HepG2 (cell line): ENCODE measurements around the gene RHBDL1. TPM values are rescaled to one million over a fixed set of nuclear protein-coding genes. Genes with fewer than 3 reads are reported as not detected.

Experiments used
- ATAC-seq: fragments of 200-7000 bp; cut with Tn5 transposase; 3 replicates; pipeline ENCODE4 v1.9.1; 2020; ENCODE audit warnings: mild to moderate bottlenecking, moderate library complexity
- BruUV-seq: library from RNA; stranded (reverse); fragments of 400-500 nt; replicated peaks from 2 replicates; lab custom pipeline; 2021; lab: Mats Ljungman, UMichigan
- CTCF ChIA-PET: fragments of 300-600 bp; formaldehyde crosslinking; extraction: SDS; loops from one replicate; lab custom pipeline; 2021; ENCODE audit warnings: low total read pairs, inconsistent platforms, low intra/inter-chr PET ratio; lab: Yijun Ruan, JAX
- POLR2A ChIA-PET: fragments of 350-600 bp; sonication (Branson Sonifier 250); formaldehyde crosslinking; loops from one replicate; lab custom pipeline; 2020; ENCODE audit warnings: antibody characterized with exemption, inconsistent platforms; lab: Yijun Ruan, JAX
- DNase-seq: peaks from one replicate; pipeline ENCODE4 v3.0.0-alpha.2; 2015; ENCODE audit warnings: low spot score
- FAIRE-seq: peaks from 3 replicates; lab custom pipeline; 2011; peaks lifted over from hg19 to GRCh38; lab: Jason Lieb, UNC
- H2AFZ ChIP-seq: one replicate; pipeline ENCODE4 v1.6.1; 2011; ENCODE audit warnings: low read length, inconsistent platforms
- H3K27ac ChIP-seq: fragments of 300-600 bp; 3 replicates; pipeline ENCODE4 v1.8.0; 2011; ENCODE audit warnings: mixed run types, mild to moderate bottlenecking, mixed read lengths, low read length, inconsistent platforms; ENCODE audit not compliant: insufficient read depth; ENCODE audit errors: extremely low read length
- H3K27me3 ChIP-seq, 2 experiments: fragments of 200-600 bp in 1 of 2; 2 replicates in 1 of 2; 3 replicates in 1 of 2; pipeline versions ENCODE4 v1.6.0 to v1.8.0; 2011; ENCODE audit warnings: low read length in 2 of 2, mild to moderate bottlenecking in 2 of 2, moderate library complexity in 2 of 2, inconsistent platforms in 1 of 2; ENCODE audit not compliant: insufficient read depth in 2 of 2, control insufficient read depth in 1 of 2
- H3K36me3 ChIP-seq, 2 experiments: fragments of 200-600 bp in 1 of 2; replicated peaks in 1 of 2; 2 replicates in 1 of 2; 3 replicates in 1 of 2; pipeline versions ENCODE4 v1.5.1 to v1.8.0; 2011; ENCODE audit warnings: low read length in 2 of 2, inconsistent platforms in 1 of 2; ENCODE audit not compliant: insufficient read depth in 2 of 2, control insufficient read depth in 1 of 2
- H3K4me1 ChIP-seq: 2 replicates; pipeline ENCODE4 v1.5.1; 2012; ENCODE audit warnings: low read length, inconsistent platforms; ENCODE audit not compliant: insufficient read depth
- H3K4me2 ChIP-seq: 2 replicates; pipeline ENCODE4 v1.6.0; 2011; ENCODE audit warnings: low read depth, low read length, inconsistent platforms
- H3K4me3 ChIP-seq, 3 experiments: fragments of 200-600 bp in 1 of 3; sonication (generic), shearing (Covaris generic) in 1 of 3; replicated peaks in 1 of 3; 2 replicates each; pipeline ENCODE4 v1.5.1; 2011 to 2016; ENCODE audit warnings: low read length in 3 of 3, inconsistent platforms in 2 of 3, low read depth in 2 of 3, mild to moderate bottlenecking in 2 of 3, control low read depth in 1 of 3, mixed read lengths in 1 of 3; ENCODE audit not compliant: insufficient read depth in 1 of 3
- H3K79me2 ChIP-seq: one replicate; pipeline ENCODE4 v1.6.1; 2011; ENCODE audit warnings: low read length, inconsistent platforms; ENCODE audit not compliant: insufficient read depth
- H3K9ac ChIP-seq: 2 replicates; pipeline ENCODE4 v1.6.0; 2011; ENCODE audit warnings: mild to moderate bottlenecking, low read depth, low read length, inconsistent platforms; ENCODE audit not compliant: insufficient read depth
- H3K9me3 ChIP-seq: 2 replicates; pipeline ENCODE4 v1.5.1; 2012; ENCODE audit warnings: mild to moderate bottlenecking, low read length
- H4K20me1 ChIP-seq: 2 replicates; pipeline ENCODE4 v1.6.0; 2011; ENCODE audit warnings: inconsistent platforms, mild to moderate bottlenecking, low read length, moderate library complexity; ENCODE audit not compliant: insufficient read depth
- AGO2 ChIP-seq: fragments of 200-400 bp; formaldehyde crosslinking; optimal IDR thresholded peaks from 2 replicates; pipeline ENCODE3; 2017; ENCODE audit warnings: mild to moderate bottlenecking, low read depth, low read length, moderate library complexity
- ATF5 ChIP-seq: sonication (generic); formaldehyde crosslinking; IDR thresholded peaks from 2 replicates; pipeline ENCODE4 v1.4.0; 2020; ENCODE audit warnings: mild to moderate bottlenecking, low read depth, missing genetic modification reagents
- GLI4 ChIP-seq: sonication (generic); formaldehyde crosslinking; IDR thresholded peaks from 2 replicates; pipeline ENCODE4 v1.5.1; 2020; ENCODE audit warnings: missing genetic modification reagents, mild to moderate bottlenecking, moderate library complexity, borderline replicate concordance
- MTERF4 ChIP-seq: sonication (generic); formaldehyde crosslinking; IDR thresholded peaks from 2 replicates; pipeline ENCODE4 v1.8.0; 2023; ENCODE audit warnings: mild to moderate bottlenecking, missing genetic modification reagents
- RBFOX2 ChIP-seq: fragments of 200-400 bp; formaldehyde crosslinking; IDR thresholded peaks from 2 replicates; pipeline ENCODE4 v1.6.1; 2017; ENCODE audit warnings: low read depth, mild to moderate bottlenecking, low read length
- TAF15 ChIP-seq: fragments of 200-400 bp; formaldehyde crosslinking; IDR thresholded peaks from one replicate; pipeline ENCODE4 v1.6.1; 2018; ENCODE audit warnings: mild to moderate bottlenecking, low read depth, low read length; ENCODE audit not compliant: poor library complexity, severe bottlenecking
- ZNF781 ChIP-seq: sonication (generic); formaldehyde crosslinking; IDR thresholded peaks from 2 replicates; pipeline ENCODE4 v1.5.1; 2020; ENCODE audit warnings: borderline replicate concordance, mild to moderate bottlenecking, missing genetic modification reagents; ENCODE audit errors: not compliant biosample characterization
- ZSCAN9 ChIP-seq: IDR thresholded peaks from 2 replicates; pipeline ENCODE4 v1.6.1; 2016; ENCODE audit warnings: borderline replicate concordance
- WGBS: methylation state at CpG from one replicate; pipeline ENCODE4 v1.1.6; 2017; ENCODE audit warnings: low lambda C conversion rate; 5-methylcytosine and 5-hydroxymethylcytosine counted together
- in situ Hi-C: cut with HindIII; loops from 2 replicates; pipeline ENCODE4 v1.10.0; 2017; ENCODE audit warnings: low pct_unique_long_range_greater_than_20kb; ENCODE audit not compliant: extremely low pct_ligation_motif_present
- intact Hi-C: fragments of 100-400 bp; cut with micrococcal nuclease; formaldehyde crosslinking; loops from one replicate; pipeline ENCODE4 v1.10.0; 2022; ENCODE audit not compliant: unreplicated experiment
- polyA plus RNA-seq, 8 experiments: library from polyadenylated mRNA; depleted of rRNA in 3 of 8; stranded (reverse) in 7 of 8; unstranded in 1 of 8; fragments of >200 nt; fragmentation: Illumina TruSeq in 4 of 8; extraction: Trizol in 4 of 8; gene quantifications; 2 replicates each; pipeline versions ENCODE4 v1.2.1 to v1.2.3, GENCODE V29; 2011 to 2016; ENCODE audit warnings: low read depth in 4 of 8, missing spikeins in 1 of 8, mixed read lengths in 1 of 8; ENCODE audit not compliant: insufficient read depth in 1 of 8
- total RNA-seq, 5 experiments: library from RNA; depleted of rRNA; stranded (reverse); fragments of >200 nt; fragmentation: Illumina TruSeq; extraction: Trizol; gene quantifications; 2 replicates each; pipeline ENCODE4 v1.2.3, GENCODE V29; 2016; ENCODE audit warnings: low read depth in 1 of 5

RHBDL1 gene
- total and polyA plus RNA-seq, 2 of the 13 experiments (the other 11 are each of a cell fraction or from before 2014, with no cell fraction given), result 1.8 to 3.8 TPM

- CTCF ChIA-PET, result no interaction called here
- Histone ChIP-seq H3K27me3 (no peaks in the 10 kb centered on the region), H3K4me3 (no peak overlapping the region), H3K4me1 (peaks cover 36% of the 10 kb centered on the region), H3K36me3 (peaks cover 22 to 42% of the 10 kb centered on the region in 2 experiments; a peak in 4 of 5 replicates), H3K79me2 (peaks cover 17% of the 10 kb centered on the region), H4K20me1 (no peaks in the 10 kb centered on the region), H2AFZ (no peak overlapping the region), H3K4me2 (no peak overlapping the region), H3K9me3 (no peaks in the 10 kb centered on the region), H3K9ac (no peak overlapping the region), H3K27ac (no peak overlapping the region)
- in situ Hi-C loops, result no loop called here
- 92% methylated on average over 5 of the region's 19 CpGs for WGBS
- no peak for ATAC-seq
- no peak for FAIRE-seq
- TF ChIP-seq ZSCAN9 (CRISPR knock-in tag), result no peak
- no peak for TF ChIP-seq GLI4 (CRISPR knock-in tag)
- TF ChIP-seq TAF15, result no peak
- no peak for TF ChIP-seq MTERF4 (CRISPR knock-in tag)
- TF ChIP-seq RBFOX2, result peak; percentile 48; the same call in 1 of the 2 replicates
- TF ChIP-seq ZNF781 (CRISPR knock-in tag), result no peak
- TF ChIP-seq AGO2, result peak; percentile 19
- no peak for TF ChIP-seq ATF5 (CRISPR knock-in tag)
- BruUV-seq, result no TSS peak
- intact Hi-C loops, result no loop called here
- DNase-seq, result no peak
- POLR2A ChIA-PET, result interaction anchor here (0.6 kb wide), 1 partner anchor 36 kb away, joined by 3 read pairs; the partner anchor contains the start of gene METTL26
Observed at GRCh38 chr16:672371-672770, 3.1 kb upstream of the RHBDL1 start.
